ENCODE measurements around the gene HEXB.

Gene HEXB

GRCh38 chr5:74684900-74685851 is at the start of gene HEXB:
Gene HEXB (plus strand): TSS chr5:74685233. CDS start chr5:74685261, 28 bp downstream.
- DNase-seq, result peak; percentile 92

GRCh38 chr5:74636149-74636548 is 48.9 kb upstream of the HEXB start:
- no peak for DNase-seq

DNA sequence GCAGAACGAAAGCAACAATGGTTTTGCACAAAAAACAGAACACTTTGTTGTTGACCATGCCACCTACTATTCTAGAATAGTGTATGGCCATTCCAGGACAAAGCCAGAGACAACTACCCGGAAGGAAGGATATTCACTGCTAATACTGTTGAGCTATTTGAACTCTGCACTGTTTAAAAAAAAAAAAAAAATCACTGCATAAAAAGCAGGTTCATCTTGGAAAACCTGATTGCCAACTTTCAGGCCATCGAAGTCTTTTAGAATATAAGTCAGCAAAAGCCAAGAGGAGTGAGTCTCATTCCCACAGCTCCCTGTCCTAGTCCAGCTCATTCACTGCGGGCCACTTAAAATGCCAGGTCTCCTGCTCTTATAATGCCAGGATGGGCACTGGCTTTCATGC is 48.5 kb upstream of the HEXB start:
- no peak for DNase-seq

DNA sequence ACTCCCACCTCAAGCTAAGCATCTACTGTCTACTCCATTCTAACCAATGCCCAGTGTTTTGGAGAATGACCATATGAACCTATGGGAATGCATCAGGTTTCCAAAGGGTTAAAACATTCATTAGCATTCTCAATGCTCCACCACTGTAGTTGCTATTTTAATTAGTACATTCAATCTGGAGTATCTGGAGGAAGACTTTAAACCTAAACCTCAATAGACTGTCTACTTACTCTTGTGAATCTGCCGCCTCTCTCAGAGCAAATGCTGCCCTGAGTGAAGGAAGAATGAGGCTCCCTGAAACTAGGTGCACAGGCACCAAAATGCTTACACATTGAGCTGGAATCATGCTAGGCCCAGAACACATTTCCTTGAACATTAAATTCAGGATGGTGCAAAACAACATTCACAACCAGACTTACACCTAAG is 46.5 kb upstream of the HEXB start:
- DNase-seq, result no peak

DNA sequence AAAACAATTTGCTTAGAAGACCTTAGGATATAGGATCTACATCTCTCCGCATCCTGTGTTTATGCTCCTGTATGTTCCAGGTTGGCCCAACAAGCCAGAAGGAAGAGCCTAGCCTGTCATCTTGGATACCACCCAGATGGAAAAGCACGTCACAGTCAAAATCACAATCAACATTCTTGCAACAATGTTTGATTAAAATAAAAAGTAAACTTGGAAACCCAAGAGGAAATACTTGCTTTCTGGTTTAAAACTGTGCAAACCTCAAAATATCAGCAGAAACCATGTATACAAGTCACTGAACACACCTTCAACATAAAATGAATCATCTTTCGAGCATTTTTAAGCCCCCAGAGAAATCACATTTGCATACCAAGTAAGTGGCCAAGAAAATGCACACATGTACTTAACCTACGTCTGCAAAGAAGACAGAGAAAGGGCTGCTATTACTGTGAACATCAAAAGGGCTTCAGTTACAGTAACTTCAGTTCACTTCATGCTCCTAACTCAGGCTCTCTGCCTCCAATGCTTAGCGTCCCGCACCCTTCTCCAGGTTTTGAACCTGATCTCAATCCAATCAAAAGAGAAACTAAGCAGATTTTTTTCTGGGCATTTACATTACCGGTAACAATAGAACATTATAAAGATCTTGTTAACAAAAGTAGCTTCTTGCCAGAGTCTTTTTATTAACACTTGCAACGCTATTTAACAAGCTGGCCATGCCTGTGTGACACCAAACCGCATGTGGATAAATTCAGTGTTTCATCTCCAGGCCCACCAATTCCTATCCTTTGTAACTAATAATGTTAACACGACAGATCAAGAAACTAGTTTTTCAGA is 45.8 kb upstream of the HEXB start:
- peak; percentile 58 for DNase-seq

GRCh38 chr5:74639807-74640449 is 45.1 kb upstream of the HEXB start:
- DNase-seq, result peak; percentile 66

- DNase-seq, result peak; percentile 87
Observed at GRCh38 chr5:74640450-74640953, 44.5 kb upstream of the HEXB start, which contains the start of gene ENC1. Gene ENC1 (minus strand): TSS chr5:74640728. CDS start chr5:74636485, 4,243 bp downstream.

- DNase-seq, result peak; percentile 59
Observed at GRCh38 chr5:74640954-74641734, 43.9 kb upstream of the HEXB start.

- DNase-seq, result peak; percentile 50
Observed at GRCh38 chr5:74641735-74642542, 43.1 kb upstream of the HEXB start.

- no peak for DNase-seq
Observed at GRCh38 chr5:74642543-74642863, 42.5 kb upstream of the HEXB start.

DNA sequence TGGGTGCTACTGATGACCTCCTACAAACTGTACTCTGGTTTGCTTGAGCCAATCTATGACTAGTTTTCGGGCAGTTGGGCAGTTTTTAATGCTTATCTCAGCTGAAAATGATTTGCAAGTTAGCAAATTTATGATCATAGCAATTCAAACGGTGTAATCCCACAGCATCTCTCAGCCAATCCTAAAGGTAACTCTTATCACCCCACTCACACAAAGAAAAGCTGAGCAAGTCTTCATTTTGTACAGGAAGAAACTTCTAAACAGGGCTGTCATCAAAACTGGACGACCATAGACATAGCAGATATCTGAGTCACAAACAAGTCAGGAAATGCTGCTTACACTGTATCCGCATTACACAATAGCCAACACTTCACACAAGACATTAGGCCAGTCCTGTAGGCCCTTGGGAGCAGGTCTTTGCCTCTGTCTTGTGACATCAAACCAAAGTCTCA is 41.9 kb upstream of the HEXB start:
- DNase-seq, result no peak

DNA sequence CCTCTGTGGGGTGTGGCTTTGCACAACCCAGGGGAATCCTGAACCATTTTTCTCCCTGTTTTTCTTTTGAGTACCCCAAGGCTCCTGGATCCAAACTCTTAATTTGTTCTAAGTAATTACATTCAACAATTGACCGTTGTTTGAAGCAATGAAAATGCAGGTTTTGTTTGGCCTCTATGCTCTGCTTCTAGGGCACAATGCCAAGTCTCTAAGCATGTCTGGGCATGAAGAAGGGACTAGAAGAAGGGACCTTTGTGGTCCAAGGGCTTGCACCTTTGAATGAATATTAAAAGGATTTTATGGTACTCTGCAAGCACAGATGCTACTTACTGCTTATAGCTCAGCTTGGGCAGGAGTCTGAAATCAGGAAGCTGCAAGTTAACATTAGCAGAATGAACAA is 37.9 kb upstream of the HEXB start:
- DNase-seq, result no peak

DNA sequence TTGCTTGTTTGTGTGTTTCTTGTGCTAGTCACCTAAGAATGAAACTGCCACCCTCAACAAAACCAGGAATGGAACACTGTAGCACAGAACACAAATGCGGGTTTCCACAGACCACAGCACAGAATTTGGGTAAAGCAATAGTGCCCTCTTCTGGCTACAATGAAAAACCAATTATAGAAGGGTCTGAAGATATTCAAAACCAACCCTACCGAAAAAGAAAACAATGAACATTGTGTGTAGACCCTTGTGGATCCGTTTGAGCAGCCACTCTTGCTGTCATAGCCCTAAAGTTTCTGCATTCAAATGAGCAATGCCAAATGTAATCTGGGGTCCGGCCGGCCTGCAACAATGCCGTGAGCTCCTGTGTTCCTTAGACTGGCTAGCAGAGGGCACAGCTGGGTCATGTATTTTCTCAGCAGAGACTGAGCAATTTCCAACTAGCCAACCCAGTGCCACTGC is 36.2 kb upstream of the HEXB start:
- DNase-seq, result peak; percentile 77

- no peak for DNase-seq
Observed at GRCh38 chr5:74649421-74649973, 35.5 kb upstream of the HEXB start.

GRCh38 chr5:74651710-74652109 is 33.3 kb upstream of the HEXB start:
- DNase-seq, result no peak

DNA sequence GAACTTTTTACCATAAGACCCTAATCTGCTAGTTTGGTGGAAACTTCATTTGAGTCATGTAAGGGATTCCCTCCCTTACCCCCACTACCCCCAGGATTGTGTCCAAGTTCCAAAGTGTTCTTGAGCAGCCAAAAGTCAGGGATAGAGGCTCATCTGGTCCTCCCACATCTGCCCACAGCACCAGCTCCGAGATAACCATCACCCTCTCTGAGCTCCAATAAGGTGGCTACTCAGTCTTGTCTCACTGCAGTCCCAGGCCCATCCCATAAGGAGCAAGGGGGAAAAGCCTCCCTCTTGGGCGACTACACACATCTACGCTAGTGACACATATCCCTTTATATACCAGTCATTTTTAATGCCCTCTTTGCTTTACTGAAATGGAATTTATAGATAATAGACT is 32.5 kb upstream of the HEXB start:
- DNase-seq, result no peak

DNA sequence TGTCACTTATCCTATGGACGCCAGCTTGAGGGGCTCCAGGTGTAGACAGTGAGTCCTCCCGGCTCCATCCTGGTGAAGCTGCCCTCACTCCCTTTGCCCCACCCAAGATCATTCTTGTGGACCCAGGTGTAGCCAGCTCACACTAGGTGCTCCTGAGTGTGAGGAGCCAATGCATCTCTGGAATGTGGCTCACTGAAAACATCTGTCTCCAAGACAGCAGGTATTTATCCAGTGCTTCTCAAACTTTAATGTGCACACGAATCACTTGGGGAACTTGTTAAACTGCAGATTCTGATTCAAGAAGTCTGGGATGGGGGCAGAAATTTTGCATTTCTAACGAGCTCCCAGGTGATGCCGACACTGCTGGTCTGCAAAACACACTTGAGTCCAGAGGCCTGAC is 31.0 kb upstream of the HEXB start:
- DNase-seq, result no peak

- DNase-seq, result no peak
Observed at GRCh38 chr5:74655206-74655605, 29.8 kb upstream of the HEXB start.

DNA sequence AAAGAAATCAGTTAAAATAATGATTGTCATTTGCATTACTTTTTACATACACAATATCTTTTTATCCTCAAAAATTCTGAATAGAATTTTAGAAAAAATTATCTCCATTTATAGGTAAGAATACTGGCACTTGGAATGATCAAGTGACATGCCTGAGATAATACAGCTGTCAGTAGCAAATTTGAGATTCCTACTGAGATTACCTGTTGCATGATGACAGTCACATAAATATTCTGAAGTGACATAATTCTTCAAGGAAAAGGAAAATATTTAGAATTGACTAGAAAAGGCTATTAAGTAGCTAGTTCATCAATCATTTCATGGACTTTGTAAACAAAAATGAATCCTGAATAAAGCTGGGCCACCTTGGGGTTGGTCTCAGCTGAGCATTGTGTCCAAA is 29.3 kb upstream of the HEXB start:
- DNase-seq, result no peak

- no peak for DNase-seq
Observed at GRCh38 chr5:74657165-74657564, 27.9 kb upstream of the HEXB start.

- no peak for DNase-seq
Observed at GRCh38 chr5:74659172-74659571, 25.9 kb upstream of the HEXB start.

All from activated CD4-positive, alpha-beta T cell treated with anti-CD3 and anti-CD28 coated beads, Interleukin-10, Interleukin-2, amounts not matched to agents 100 ng/mL and 50 ng/mL, durations not matched to agents 16 hours and 8 hours (primary cell).